ENCODE measurements around the gene MAU2.

The MAU2 gene

DNA sequence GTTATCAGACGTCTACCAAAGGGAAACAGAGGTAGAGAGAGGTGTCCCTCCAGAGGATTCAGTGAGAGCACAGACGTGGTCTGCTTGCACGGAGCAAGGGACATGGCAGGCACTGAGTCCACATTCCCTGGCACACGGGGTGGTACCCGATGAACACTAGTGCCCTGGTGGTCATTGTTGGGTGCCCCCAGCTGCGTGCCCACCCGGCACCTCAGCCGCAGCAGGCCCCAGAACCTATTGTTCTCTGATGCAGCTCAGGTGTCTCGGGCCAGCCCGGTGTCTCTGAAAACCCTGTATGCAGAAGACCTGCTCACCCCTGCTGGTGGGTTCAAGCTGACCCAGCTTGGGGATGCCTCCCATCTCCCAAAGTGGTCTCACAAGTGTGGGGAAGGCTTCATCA, 12.3 kb upstream of the MAU2 start:
- no peak for DNase-seq

DNA sequence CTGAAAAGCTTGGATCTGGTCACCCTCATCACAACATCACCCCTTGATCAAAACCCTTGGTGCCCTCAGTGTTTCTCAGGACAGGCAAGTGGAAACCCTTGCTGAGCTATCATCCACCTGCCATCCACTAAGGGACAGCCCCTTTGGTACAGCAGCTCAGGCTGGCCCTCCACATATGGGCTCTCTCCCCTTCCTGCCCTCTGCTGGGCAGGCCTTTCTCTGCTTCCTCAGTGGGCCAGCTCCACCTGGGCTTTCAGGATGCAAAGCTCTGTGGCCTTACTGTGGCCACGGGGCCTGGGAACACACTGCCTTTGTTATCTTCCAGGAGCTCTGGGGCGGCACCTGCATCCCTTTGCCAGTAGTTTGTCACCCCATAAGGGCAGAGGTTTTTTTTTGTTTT, 5.2 kb upstream of the MAU2 start:
- DNase-seq: no peak

DNA sequence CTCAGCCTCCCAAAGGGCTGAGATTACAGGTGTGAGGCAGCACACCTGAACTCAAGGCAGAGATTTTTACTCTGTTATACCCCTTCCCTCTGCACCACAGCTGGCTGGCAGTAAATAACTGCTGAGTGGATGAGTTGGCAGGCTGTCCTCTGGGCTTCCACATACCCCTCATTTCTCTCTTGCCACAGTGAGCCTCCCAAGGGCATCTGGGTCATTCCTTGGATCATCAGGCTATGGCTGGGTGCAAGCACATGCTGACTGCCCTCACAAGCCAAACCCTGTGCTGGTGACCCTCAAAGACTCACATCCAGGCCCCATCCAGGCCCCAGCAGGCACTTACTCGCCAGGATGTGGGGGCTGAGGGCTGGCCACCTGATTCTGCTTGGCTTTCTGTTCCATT, 4.5 kb upstream of the MAU2 start:
- DNase-seq: no peak

GRCh38 chr19:19319732-19320360, 783 bp upstream of the MAU2 start:
- DNase-seq: peak; percentile 32

DNA sequence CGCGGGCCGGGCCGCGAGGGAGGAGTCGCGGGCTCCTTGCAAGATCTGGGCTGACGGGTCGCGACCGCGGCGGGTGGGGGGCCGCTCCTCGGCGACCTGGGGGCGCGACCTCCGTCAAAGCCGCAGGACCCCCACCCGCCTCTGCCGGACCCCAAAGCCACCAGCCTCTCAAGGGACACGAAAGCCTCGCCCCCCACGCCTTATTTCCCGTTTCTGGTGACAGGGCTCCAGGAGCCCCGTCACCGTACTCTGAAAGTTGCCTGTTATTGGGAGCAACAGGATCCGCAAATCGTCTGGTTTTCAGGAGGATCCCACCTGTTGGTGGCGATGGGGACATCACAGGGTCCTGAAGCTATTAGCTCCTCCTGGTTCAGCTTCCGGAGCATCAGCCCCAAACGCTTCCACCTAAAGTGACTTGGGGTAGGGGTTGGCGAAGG, 530 bp downstream of the MAU2 start:
- no peak for DNase-seq

DNA sequence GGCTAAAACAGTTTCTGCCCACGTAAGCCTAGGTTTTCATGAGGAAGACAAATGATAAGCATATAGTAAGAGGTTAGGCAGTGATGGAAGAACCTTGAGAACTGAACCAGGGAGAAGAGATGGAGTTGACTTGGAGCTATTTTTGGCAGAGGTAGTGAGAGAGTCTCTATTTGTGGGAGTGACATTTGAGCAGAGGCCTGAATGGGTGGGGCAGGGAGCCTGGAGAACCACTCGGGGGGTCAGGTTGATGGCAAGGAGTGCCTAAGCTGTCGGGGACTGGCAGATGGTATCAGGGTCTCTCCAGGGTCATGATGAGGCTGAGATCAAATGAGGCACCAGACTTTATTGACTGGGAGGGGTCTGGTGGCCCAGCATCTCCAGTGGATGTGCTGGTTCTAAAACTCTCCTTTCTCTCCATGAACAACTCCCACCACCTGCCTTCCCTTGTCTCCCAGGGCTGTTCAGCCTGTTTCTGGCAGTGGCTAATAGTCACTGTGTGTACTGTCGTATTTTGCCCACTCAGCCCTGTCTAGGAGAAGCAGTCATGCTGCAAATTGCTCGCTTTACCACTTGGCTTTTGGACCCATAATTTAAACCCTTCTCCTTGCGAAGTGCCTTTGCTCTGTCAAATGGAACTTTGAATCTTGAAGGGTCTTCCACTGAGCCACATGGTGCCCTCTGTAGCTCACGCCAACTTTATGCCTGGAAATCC, 3.6 kb downstream of the MAU2 start:
- DNase-seq: no peak

- no peak for DNase-seq
Measured at GRCh38 chr19:19327672-19328071, 7.0 kb downstream of the MAU2 start.

DNA sequence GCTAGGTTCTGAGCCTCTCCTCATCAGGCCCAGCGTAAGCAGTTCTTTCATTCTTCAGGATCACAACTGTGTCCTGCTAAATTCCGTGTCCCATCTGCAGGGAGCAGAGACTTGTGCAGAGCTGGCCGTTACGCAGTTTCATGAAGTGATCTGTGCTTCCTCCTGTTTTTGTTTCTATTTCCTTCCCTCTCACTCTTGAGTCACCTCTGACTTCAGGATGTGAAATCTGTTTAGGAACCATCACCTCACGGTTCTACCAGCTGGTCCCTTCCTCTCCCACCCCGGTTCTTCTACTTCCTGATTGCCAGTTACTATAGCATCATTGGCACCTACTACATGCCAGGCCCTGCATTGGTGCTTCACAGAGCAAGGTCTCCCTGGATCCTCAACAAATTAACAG, 8.5 kb downstream of the MAU2 start:
- no peak for DNase-seq

DNA sequence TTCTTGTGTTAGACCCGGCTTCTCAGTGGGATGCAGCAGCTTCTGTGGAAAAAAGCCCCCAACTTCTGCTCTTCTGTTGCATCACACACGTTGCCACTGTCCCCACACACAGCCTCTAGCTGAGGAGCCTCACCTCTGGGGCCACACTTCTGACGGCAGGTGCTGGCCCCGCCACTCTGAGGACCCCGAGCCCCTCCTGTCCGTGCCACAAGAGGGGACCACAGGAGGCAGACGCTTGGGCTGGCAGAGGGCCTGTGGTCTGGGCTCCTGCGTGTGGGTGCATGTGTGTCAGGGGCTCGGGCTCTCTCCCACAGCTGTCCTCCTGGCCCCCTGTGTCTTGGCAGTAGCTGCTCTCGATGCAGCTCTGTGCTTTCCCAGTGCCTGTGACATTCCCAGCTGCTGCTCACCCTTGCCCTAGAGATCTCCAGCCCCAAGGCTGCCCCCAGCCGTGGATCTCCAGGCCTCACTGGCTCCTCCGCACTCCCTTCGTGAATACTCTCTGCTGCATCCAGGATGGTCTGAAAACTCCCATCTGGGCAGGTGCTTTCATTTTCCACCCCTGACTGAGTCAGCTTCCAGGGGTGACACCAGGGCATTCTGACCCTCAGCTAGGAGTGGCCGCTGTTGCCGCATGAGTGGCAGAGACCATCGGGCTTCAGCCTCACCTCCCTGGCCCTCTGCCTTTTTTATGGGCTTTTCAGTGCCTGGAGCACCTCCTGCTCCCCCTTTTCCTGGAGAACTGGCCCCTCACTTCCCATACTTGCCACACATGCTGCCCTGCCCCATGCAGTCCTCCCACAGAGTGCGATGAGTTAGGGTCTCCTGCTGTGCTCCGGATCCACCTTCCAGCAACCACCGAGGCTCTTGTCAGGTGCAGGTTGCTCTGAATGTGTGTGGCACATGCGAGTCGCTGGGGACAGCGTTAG, 13.7 kb downstream of the MAU2 start:
- DNase-seq: no peak

DNA sequence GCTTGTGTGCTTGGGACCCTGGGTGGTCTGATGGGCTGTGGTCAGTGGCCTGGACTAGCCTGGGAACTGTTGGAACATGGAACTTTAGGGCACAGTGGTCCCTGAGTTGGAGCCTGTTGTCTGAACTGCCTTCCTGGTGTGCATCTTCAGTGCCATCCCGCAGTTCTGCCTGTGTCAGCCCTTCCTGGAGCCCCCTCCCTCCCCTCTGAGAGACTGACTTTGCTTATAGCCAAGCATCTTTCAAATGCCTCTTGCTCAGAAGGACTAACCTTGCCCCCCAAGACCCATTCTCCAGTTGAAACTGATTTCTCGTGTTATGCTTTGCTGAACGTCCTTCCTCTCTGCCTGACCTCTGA, 14.3 kb downstream of the MAU2 start:
- no peak for DNase-seq

GRCh38 chr19:19335408-19336158, 15.0 kb downstream of the MAU2 start:
- no peak for DNase-seq

- DNase-seq: no peak
Measured at GRCh38 chr19:19336597-19336996, 16.0 kb downstream of the MAU2 start.

DNA sequence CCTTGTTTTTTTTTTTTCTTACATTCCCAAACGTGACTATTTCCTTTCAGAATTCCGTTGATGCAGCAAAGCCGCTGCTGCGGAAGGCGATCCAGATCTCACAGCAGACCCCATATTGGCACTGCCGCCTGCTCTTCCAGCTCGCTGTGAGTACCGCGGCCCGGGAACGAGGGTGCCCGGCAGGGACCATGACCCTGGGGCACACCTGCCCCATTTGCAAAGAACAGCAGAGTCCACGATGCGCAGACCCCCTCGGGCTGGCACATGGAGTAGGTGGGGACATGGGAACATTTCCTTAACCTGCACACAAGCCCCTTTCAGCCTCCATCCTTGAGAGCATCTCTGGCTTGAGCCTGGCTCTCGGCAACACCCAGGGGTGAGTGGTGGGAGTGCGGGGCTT, 16.5 kb downstream of the MAU2 start:
- DNase-seq: no peak

DNA sequence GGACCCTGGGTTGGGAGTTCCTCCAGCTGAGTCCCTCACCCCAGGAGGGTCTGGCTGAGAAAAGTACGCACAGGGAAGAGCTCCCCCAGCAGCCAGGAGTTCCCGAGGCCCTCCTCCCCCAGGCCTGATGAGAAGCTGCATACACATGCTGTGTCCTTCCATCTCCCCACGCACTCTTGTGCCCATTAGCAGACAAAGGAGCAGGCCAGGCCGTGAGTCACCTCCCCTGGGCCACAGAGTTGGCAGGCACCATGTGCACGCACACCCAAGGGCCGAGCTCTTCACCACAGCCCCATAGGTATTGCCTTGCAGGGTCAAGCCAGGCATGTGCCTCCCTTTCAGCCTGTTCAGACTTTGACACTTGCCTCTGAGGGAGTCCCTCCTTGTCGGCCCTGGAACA, 17.5 kb downstream of the MAU2 start:
- DNase-seq: no peak

GRCh38 chr19:19341026-19341425, 20.4 kb downstream of the MAU2 start:
- no peak for DNase-seq

GRCh38 chr19:19342086-19343015, 21.7 kb downstream of the MAU2 start:
- DNase-seq: no peak

DNA sequence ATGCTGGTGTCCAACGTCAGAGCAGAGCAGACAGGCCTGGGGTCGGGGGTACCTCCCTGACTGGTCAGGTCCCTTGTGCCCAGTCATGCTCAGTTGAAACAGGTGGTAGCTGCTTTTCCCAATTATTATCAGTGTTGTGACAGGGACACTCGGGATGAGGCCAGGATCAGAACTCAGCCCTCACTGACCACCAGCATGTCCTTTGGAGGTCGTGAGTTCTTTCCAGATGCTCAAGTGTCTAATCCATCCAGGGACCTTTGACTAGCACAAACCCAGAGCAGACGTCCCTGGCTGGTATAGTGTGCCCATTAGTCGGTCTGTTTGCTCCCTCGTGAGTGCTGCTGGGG, 22.4 kb downstream of the MAU2 start:
- no peak for DNase-seq

DNA sequence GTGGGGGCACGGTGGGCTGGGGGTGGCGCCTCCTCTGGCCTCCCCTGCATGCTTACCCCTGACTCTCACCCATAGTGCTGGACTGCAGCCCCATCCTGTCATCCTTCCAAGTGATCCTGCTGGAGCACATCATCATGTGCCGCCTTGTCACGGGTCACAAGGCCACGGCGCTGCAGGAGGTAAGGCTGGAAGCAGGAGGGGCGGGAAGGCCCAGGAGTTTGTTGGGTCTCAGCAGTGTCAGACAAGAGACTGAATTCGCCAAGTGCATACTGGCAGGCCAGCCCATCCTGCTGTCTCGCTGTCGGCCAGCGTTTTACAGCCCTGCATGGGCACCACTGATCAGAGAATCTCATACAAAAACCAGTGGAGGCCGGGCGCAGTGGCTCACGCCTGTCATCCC, 23.1 kb downstream of the MAU2 start:
- DNase-seq: no peak

DNA sequence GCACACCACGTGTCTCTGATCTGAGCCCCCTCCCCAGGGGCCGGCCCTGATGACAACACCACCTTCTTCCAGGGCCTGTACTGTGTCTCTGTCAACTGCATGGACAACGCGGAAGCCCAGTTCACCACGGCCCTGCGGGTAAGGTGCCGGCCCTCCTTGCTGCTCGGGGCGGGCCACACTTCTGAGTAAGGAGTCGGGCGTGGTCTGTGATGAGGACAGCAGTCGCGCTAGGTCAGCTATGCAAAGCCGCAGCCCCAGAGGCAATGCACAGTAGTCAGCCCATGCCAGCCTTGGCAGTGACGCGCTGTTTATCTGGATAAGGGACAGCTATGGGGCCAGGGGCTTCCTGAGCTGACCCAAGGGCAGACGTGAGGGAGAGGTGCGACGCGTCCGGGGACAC, 24.6 kb downstream of the MAU2 start:
- no peak for DNase-seq

DNA sequence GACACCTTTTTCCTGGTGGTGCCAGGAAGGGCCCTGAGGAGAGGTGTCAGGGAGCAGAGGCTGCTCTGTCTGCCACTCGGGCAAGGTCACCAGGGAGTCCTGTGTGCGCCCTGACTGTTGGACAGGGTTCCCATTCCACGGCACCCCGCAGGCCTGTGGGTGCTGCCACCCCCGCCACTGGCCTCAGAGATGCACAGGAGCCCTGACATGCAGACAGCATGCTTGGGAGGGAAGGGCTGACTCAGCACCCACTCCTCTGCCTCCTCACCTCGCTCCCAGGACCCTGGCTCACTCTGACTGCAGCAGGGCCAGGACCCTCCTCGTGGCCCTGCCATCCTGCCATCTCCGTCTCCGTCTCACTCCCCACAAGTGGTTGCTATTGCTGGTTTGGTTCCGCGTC, 25.3 kb downstream of the MAU2 start:
- DNase-seq: no peak

DNA sequence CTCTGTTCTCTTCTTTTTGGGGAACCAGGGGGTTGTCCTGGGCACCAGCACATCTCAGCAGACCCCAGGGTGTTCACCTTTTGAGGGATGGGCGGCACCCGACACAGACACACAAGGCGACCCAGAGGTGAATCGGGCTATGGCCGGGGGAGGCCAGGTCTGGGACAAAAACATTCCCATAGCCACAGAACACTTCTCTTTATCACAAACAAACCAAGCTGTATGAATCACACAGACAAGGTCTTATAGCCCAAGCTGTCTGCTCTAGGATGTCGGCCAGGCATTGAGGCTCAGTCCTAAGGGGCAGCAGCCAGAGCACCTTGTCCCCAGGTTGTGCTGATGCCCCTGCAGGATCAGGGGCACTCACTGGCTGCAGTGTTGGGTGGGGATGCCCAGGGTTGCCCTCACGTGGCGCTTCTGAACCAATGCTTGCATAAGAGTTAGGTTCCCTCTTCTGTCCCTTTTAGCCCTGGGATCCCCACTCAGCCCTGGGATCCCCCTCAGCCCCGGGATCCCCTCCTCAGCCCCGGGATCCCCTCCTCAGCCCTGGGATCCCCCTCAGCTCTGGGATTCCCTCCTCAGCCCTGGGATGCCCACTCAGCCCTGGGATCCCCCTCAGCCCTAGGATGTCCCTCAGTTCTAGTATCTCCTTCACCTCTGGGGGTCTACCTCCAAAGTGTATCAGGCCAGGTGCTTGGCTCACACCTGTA, 26.9 kb downstream of the MAU2 start:
- DNase-seq: no peak

DNA sequence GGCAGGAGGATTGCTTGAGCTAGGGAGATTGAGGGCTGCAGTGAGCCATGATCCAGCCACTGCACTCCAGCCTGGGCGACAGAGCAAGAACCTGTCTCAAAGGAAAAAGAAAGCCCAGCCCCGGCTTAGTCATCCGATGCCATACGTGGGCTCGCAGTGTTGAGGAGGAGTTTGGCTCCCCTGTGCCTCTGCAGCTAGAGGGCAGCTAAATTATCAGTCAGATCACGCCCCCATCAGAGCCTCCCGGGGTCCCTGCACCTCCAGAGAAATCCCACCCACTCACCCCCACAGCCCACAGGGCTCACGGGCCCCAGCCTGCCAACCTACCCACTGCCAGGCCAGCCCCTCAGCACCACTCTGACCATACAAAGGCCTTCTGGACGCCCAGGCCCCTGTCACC, 27.6 kb downstream of the MAU2 start:
- DNase-seq: no peak

Data from stimulated activated CD8-positive, alpha-beta memory T cell treated with anti-CD3 and anti-CD28 coated beads, Interleukin-4, amount 100 ng/mL, for 48 hours (primary cell).